ENCODE data around the gene YARS1.

YARS1 gene

DNA sequence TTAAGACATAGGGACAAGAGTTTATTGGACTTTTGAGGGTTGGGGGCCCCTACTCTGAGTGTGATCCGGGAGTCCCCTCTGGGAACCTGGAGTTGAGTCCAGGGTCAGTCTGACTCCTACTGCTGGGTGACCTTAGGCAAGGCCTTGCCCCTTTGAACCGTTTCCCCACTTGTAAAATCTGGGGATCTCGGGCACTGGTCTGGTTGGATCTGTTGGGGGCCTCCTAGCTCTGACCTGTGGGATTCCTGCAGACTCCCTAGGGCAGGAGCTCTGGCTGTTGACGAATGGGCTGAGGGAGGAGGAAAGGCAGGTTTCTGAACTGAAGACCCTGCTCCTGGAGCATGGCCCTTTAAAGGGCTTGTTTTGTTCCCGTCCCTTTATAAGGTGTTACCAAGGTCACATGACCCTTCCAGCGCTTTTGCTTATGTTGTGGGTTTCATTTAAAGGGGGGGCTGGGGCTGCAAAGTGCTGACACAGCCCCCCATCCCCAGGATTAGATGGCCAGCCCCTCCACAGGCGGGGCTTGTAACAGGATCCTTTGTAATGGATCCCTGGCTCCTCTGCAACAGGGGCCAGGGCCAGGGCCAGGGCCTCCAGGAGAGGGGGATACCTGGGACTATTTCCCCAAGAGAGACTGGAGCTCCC is 50.7 kb downstream of the YARS1 start:
- TF ChIP-seq RARB (CRISPR knock-in tag; IDR thresholded peaks at IDR 0.05) = no peak
- TF ChIP-seq ISL1 (CRISPR knock-in tag; IDR thresholded peaks at IDR 0.05) = no peak
- no peak for TF ChIP-seq ZNF8 (CRISPR knock-in tag; IDR thresholded peaks at IDR 0.05)
- TF ChIP-seq OSR1 (CRISPR knock-in tag; IDR thresholded peaks at IDR 0.05) = no peak
- no peak for TF ChIP-seq PATZ1 (CRISPR knock-in tag; IDR thresholded peaks at IDR 0.05; ENCODE audit: borderline replicate concordance)
- TF ChIP-seq ZNF70 (CRISPR knock-in tag; IDR thresholded peaks at IDR 0.05) = no peak
- no peak for TF ChIP-seq ZFP3 (CRISPR knock-in tag; IDR thresholded peaks at IDR 0.05)
- no peak for TF ChIP-seq ZFP30 (CRISPR knock-in tag; IDR thresholded peaks at IDR 0.05)
- no peak for TF ChIP-seq BACH2 (CRISPR knock-in tag; IDR thresholded peaks at IDR 0.05; ENCODE audit: borderline replicate concordance)
- TF ChIP-seq PPARA (CRISPR knock-in tag; IDR thresholded peaks at IDR 0.05; ENCODE audit: borderline replicate concordance) = no peak
- TF ChIP-seq ESRRG (CRISPR knock-in tag; IDR thresholded peaks at IDR 0.05) = no peak
- TF ChIP-seq ZC3H10 (CRISPR knock-in tag; IDR thresholded peaks at IDR 0.05) = no peak
- no peak for TF ChIP-seq ARNTL (CRISPR knock-in tag; IDR thresholded peaks at IDR 0.05; ENCODE audit: borderline replicate concordance, low read depth)
- no peak for TF ChIP-seq SNAI2 (CRISPR knock-in tag; IDR thresholded peaks at IDR 0.05)
- TF ChIP-seq, protein P1, sequence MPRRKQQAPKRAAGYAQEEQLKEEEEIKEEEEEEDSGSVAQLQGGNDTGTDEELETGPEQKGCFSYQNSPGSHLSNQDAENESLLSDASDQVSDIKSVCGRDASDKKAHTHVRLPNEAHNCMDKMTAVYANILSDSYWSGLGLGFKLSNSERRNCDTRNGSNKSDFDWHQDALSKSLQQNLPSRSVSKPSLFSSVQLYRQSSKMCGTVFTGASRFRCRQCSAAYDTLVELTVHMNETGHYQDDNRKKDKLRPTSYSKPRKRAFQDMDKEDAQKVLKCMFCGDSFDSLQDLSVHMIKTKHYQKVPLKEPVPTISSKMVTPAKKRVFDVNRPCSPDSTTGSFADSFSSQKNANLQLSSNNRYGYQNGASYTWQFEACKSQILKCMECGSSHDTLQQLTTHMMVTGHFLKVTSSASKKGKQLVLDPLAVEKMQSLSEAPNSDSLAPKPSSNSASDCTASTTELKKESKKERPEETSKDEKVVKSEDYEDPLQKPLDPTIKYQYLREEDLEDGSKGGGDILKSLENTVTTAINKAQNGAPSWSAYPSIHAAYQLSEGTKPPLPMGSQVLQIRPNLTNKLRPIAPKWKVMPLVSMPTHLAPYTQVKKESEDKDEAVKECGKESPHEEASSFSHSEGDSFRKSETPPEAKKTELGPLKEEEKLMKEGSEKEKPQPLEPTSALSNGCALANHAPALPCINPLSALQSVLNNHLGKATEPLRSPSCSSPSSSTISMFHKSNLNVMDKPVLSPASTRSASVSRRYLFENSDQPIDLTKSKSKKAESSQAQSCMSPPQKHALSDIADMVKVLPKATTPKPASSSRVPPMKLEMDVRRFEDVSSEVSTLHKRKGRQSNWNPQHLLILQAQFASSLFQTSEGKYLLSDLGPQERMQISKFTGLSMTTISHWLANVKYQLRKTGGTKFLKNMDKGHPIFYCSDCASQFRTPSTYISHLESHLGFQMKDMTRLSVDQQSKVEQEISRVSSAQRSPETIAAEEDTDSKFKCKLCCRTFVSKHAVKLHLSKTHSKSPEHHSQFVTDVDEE (CRISPR knock-in tag; IDR thresholded peaks at IDR 0.05) = no peak
- no peak for TF ChIP-seq TOX (CRISPR knock-in tag; IDR thresholded peaks at IDR 0.05; ENCODE audit: borderline replicate concordance)
- TF ChIP-seq CSDC2 (CRISPR knock-in tag; IDR thresholded peaks at IDR 0.05) = no peak
- TF ChIP-seq CREB5 (CRISPR knock-in tag; IDR thresholded peaks at IDR 0.05; ENCODE audit: low read depth) = no peak
- TF ChIP-seq, protein P2, sequence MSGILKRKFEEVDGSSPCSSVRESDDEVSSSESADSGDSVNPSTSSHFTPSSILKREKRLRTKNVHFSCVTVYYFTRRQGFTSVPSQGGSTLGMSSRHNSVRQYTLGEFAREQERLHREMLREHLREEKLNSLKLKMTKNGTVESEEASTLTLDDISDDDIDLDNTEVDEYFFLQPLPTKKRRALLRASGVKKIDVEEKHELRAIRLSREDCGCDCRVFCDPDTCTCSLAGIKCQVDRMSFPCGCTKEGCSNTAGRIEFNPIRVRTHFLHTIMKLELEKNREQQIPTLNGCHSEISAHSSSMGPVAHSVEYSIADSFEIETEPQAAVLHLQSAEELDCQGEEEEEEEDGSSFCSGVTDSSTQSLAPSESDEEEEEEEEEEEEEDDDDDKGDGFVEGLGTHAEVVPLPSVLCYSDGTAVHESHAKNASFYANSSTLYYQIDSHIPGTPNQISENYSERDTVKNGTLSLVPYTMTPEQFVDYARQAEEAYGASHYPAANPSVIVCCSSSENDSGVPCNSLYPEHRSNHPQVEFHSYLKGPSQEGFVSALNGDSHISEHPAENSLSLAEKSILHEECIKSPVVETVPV (CRISPR knock-in tag; IDR thresholded peaks at IDR 0.05) = no peak
- TF ChIP-seq POU6F1 (CRISPR knock-in tag; IDR thresholded peaks at IDR 0.05; ENCODE audit: borderline replicate concordance, low read depth) = no peak
- no peak for ATAC-seq

- TF ChIP-seq SNAI2 (CRISPR knock-in tag; IDR thresholded peaks at IDR 0.05) = no peak
- no peak for TF ChIP-seq PPARA (CRISPR knock-in tag; IDR thresholded peaks at IDR 0.05; ENCODE audit: borderline replicate concordance)
- TF ChIP-seq ESRRG (CRISPR knock-in tag; IDR thresholded peaks at IDR 0.05) = no peak
- TF ChIP-seq, protein P1 (CRISPR knock-in tag; IDR thresholded peaks at IDR 0.05) = no peak
- no peak for ATAC-seq
Measured at GRCh38 chr1:32765570-32766327, 51.4 kb downstream of the YARS1 start.

Measured in SK-N-SH treated with all-trans-retinoic acid at 6 μM for 48 hours (cell line).